HuH-7 (cell line): Measurements from ENCODE around the gene ZDHHC14.

Source experiments
- DNase-seq: peaks from one replicate; pipeline ENCODE4 v3.0.0; 2011; ENCODE audit warnings: low spot score

Gene ZDHHC14

DNA sequence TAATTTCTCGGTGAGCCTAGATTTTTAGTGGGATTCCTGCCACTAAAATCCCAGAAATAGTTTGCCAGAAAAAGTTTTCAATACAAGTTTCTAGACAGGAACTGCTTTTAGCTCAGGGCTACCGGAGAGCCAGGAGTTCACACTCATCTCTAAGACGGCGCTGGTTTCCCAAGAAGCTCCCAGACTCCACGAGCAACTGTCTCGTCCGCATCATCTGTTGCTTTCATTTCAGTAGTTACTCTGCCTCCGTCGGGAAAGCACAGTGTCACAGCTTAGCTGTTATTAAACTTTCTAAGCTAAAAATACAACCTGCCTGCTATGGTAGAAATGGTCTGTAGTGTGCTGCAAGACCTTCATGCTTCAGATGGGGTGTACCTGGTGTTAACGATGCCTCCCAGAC is 244.8 kb downstream of the ZDHHC14 start:
- no peak for DNase-seq

DNA sequence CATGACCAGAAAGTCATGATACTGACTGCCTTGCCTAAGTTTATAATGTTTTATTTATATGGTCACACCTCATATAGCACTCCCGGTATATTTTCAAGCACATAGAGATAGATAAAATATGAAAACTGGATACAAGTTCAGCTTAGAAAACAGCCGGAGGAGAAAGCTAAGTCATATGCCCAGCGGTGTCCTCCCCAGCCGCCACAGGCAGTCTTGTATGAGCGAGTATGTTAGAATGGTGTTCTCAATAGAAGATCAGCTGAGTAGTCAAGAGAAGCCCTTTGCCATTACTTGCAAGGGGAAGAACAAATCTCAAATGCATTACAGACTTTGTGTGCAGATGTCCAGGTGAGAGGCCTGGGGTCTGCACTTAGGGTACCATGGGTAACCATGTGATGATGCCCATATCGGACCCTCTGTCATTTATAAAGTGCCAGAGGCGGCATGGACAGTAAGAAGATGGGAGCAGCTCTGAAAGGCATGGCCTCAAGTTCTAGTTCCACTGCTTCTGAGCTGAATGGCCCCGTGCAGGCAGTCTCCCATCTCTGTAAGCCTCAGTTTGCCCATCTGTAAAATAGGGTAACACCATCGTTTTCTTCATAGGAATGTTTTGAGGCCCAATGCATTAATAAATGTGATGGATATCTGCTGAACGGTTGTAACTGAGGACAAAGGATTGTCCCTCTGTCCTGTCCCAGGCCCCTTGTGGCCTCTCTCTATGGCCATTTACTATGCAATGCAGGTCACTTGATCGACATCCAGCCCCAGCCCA is 246.4 kb downstream of the ZDHHC14 start:
- no peak for DNase-seq

DNA sequence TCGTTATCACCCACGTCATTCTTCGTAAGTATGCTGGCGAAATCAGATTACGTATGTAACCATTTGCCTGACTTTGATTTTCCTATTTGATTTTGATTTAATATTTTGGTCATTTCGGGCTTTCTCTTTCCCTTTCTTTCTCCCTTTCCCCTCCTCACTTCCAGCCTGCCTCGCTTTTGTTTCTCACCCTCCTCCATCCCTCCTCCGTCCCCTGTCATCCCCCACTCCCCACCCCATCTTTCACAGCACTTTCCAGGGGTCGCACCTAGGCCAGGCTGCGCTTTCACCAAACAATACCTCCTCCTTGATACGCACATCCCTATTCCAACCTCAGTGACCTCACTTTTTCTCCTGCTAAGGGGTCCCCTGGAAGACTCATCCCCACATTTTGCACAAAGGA is 247.5 kb downstream of the ZDHHC14 start:
- no peak for DNase-seq

DNA sequence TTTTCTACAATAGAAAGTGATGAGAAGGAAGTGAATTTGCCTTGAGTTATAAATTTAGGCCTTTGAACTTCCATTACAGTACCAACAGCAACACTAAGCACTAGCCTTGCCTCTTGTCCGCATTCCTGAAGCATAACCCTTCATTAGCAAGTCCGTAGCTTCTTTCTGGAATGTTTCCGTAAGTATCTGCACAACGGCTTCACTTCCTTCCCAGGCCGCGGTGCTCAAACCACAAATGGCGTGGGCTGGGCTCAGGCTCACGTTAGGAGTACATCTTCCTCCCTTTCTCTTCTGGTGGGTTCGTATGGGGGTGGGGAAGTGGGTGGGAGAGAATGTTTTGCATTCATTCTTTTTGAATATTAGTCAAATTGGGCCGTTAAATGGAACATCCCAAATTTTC is 248.2 kb downstream of the ZDHHC14 start:
- DNase-seq: no peak

DNA sequence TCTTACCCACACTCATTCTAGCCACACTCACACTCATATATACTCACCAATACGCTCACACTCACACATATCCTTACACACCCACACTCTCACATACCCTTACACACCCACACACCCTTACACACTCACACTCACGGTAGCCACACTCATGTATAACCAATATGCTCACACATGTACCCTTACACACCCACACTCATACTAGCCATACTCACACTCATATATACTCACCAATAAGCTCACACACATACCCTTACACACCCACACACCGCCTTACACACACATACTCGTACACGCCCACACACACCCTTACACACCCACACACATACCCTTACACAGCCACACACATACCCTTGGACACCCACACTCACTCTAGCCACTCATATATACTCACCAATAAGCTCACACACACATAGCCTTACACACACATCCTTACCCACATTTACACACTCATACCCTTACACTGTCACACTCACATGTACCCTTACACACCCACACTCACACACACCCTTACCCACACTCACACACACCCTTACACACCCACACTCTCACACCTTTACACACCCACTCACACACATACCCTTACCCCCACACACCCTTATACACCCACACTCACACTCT is 249.6 kb downstream of the ZDHHC14 start:
- DNase-seq: no peak

DNA sequence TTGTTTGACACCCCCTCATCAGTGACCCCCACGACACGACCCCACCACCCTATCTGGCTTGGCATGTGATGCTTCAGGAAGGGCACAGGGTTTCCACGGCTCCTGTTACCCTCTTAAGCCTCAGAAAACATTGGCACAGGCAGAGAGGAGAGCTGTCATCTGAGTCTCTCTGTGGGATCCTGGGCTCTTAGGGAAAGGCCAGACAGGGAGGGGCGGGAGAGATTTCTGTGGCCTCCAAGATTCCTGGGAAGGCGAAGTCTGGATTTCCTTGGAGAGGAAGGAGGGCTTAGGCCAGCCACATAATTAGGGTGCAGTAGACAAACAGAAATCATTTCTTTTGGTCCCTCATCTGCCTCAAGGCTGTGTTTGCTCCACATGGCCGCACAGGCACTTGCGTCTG is 250.4 kb downstream of the ZDHHC14 start:
- DNase-seq: no peak

DNA sequence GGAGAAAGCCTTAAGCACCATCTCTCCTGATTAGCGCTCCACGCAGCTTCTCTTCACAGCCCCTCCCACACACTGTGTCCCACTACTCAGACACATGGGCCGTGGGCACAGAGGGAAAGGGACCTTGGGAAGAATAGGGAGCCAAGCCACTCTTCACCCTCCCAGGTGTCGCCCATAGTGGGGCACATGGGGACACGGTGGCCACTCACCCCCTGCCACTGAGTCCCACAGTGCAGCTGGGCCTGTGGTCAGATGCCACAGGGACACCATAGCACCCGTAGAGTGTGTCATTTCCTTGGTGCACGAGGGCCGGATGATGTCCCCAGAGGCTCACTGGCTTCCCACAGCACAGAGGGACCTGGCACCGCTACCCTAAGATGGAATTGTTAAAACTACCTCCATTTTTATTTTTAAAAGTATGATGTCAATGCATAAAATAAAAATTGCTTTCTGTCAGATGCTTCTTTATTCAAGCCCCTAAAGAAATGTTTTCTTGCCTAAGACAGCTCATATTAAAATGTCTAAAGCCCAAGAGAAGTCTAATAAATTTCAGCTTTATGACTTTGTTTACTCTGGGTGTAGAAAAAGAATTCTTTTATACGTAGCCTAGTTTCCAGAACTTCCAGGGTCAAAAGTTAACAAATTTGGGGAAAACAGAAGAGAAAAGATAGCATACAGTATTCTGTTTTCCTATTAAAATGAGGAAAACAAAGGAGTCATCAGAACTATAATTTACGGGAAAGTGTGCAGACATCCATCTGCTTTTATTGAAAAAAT is 251.0 kb downstream of the ZDHHC14 start:
- DNase-seq: no peak

DNA sequence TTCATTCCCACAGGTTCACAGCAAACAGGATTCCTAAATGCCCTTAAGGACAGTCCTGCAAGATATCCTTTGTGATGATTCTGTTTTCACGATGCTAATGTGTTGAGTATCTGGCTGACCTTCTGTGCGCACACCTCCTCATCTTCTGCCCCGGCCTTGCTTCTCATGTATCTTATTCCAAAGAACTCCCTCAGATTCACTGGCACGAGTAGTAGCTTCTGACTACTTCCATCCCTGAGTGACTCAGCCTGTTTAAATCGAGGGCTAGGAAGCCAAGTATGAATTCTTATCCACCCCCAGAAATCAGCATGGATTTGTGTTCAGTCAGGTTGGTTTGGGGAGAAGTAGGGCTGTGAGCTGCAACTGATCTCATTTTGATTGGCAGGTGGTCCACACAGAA is 251.8 kb downstream of the ZDHHC14 start:
- DNase-seq: no peak

DNA sequence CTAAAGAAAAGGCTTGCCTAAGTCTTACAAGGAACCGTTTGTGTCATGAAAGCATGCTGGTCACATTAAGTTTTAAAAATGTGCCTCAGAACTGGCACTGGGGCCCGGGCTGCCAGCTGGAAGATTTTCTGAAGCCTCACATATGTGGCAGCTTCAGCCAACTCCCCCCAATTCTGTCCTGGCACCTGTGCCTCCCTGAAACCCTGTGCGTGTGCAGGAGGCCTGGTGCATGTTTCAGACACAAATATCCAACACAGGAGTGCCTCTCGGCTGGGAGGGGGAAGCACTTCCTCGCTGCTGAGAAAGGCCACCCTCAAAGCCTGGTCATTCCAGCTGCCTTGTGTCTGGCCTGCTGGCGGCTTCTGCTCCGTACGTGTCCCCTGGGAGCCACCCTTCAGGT is 253.6 kb downstream of the ZDHHC14 start:
- DNase-seq: no peak

DNA sequence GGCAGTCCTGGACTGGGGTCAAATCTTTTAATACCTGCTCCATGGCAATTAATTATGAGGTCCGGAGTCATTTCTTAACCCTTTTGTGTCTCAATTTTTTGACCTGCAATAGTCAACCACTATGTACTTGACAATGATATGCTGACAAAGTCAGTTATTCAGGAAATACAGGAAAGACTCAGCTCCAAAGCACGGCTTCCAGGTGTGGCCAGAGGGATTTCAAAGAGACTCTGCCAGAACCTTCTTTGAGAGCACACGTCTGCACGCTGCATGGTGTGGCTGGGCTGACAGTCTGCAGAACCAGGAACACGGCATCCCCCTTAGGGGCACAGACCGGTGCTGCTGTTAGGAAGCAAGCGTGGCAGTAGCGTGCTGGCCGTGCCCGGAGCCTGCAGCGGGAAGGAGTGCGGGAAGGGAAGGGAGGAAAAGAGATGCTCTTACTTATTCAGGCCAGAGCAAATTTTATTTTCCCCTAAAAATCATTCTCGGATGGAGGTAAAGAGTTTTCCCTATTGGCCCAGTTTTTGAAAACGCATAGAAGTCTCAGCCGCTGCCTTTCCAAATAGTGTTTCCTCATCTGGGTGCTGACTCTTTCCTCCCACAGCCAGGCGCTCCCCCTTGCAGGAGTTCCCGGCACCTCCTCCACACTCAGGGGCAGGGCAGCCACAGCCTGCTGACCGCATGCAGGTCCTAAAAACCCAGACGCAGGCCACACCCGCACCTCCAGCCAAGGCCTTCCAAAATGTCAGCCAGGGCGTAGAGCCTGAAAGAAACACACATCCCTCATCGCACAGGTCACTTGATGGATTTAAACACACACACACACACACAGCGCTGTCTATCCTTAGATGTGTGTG is 254.6 kb downstream of the ZDHHC14 start:
- no peak for DNase-seq

DNA sequence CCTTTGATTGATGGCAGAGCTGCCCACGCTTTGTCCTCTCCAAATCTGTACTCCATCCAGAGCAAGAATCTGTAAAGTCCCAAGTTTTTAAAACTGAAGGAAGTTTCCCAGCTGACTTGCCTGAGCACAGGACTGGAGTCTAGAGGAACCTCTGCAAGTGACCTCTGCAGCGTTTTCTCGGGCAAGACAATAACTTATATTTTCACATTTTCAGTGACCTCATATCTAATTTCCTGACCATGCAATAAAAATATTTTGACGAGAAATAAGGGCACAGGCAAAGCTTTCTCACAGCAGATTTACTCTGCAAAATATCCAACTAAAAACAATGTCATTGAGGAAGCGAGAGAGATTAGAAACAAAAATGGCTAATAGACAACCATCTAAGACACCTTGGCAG is 256.5 kb downstream of the ZDHHC14 start:
- no peak for DNase-seq

DNA sequence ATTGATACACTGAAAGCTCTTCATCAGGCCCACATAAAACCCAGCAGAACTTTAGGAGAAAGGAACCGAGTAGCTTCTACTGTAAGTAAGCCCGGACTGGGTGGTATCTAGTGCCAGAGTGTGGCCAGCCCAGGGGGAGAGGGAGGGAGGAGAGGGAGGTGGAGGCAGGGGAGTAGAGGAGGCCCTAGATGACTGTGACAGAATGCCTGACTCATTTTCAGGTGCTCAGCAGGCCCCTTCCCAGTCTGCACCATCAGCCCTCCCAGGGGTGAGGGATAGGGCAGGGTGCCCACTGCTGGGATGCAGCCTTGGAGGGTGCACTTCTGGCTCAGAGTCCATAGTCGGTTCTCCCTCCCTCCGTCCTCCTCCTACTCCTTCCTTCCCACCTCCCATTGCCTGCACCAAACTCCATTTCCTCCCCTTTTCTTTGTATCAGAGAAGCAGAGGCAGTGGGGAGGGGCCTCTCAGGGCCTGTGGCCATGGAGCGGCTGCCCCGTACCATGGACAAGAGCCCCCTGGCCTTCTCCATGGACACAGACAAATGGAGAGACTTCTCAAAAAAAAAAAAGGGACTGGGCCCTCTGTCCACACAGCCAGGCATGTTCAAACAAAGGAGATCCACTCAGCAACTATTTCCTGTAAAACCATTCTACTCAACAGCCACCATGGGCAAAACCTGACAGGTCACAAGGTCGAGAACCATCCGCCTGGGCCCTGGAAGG is 257.1 kb downstream of the ZDHHC14 start:
- no peak for DNase-seq

DNA sequence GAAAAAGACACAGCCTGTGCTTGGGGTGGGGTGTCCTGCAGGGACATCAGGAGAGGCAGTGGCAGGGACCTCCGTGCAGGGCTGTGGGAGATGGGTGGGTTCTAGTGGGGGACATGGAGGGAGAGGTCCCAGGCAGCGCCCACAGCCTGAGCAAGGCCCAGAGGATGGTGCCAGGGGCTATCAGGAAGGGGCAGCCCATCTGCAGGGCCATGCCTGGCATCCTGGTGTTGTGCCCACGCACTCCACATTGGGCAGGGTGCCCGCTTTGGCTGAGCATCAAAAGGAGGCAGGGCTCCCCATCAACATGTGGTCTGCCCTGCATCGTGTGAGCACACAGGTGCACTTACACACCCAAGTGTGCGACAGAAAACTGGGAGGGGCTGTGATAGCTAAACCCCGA is 257.8 kb downstream of the ZDHHC14 start:
- DNase-seq: no peak

DNA sequence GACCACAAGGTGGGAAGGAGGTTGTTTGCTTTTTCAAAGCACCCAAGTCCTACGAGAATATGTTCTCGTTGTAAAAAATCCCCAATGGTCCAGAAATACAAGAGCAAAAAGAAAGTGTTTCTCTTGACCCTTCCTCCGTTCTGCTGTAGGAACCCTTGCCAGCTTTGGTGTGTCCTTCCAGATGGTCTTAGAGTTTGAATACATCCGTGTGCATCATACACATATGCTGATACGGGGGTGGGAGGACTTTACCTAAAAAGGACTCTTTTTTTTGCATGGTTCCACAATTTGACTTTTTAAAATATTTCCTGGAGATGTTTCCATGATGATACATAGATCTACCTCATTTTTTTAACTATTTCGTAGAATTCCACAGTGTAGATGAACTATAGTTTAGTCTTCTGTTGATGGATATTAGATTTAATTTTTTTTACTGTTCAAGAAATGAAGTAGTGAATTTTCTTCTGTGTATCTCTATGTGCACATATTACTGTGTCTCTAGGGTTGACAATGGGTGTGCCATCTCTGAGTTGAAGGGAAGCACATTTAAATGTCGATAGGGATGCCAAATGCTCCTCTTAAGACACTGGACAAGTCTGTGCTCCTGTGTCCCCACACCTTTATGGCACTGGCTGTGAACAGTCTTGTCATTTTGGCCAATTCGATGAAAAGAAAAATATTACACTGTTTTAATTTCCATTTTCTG is 259.9 kb downstream of the ZDHHC14 start:
- DNase-seq: no peak

DNA sequence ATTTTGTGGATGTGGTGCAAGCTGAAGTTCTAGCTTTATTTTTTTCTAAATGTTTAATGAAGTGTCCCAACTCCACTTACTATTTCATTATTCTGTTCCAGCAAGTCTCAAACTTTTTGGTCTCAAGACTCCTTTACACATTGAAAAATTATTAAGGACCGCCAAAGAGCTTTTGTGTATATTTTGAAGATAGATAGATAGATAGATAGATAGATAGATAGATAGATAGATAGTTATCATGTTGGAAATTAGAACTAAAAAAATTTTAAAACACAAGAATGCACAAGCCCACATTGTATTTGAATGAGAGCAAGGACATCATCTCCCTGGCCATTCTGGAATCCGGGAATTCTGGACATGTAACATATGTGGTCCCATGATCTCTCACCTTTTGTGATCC is 260.8 kb downstream of the ZDHHC14 start:
- no peak for DNase-seq

DNA sequence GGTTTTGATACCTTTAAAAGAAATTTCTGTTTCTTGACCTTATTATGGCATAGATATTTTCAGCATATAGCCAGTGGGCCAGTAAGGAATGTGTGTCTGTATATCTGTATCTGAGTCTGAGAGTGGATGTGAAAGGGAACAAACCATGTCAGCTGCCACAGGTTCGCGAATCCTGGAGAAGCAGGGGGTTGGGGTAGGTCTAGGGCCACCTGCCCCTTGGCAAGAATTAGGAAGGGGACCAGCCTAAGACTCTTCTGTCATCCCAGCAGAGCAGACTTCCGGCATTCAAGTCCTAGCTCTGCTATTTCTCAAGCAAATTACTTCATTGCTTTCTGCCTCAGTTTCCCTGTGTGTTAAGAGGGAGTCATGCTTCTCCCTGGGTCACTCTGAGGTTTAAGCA is 261.7 kb downstream of the ZDHHC14 start:
- no peak for DNase-seq

DNA sequence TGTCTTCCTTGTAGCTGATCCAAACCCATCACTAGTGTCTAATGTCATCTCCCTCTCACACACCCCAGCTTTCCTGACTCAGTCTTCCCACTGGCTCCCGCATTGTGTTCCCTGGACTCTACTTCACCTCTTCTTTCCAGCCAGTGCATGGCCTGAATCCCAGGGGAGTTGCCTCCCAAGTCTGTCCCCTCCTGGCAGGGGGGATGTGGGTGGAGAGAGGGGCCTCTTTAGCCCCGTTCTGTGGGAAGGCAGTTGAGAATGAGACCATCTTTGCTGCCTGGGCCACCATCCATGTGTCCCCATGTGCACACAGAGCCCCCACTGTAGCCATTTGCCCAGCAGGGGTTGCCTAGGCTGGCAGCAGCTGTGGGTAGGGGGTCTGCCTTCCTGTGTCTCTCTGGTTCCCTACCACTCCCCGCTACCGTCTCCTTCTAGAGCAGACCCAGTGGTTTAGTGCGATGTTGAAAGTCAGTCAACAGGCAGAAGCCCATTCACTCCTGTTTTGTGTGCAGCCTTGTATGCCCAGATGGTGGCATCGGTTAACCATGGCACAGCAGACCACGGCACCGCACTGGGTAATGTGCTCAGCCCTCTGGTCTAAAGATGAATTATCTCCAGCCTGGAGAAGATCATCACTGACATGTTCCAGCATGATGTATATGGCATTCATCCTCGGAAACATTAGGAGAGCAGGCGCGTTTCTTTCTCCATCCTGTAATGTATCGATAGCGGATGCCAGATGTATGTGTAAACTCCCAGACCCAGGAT is 263.2 kb downstream of the ZDHHC14 start:
- no peak for DNase-seq

DNA sequence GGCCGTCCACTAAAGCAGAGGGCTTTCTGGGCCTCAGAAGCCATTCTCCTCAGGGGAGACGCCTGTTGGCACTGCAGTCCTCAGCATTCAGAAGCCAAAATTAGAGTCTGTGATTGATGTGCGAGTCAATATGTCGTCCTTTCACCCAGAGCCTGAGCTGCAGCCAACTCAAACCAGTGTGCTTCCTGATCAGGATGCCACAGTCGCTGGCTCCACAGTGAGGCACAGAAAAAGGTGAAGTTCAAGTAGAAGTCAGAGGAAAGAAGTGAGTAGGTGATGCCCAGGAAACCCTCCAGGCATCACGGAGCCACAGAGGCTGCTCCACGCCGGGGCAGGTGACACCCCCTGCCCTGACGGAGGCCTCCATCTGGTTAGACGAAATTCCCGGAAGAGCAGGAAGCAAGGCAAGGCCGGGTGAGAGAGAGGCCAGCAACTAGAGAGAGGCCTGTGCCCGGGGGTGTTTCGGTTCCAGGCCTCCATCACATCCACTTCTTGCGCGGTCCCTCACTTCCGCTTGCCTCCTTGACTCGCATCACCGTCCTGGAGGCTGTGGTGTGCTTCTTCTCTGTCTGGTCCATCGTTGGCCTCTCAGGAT is 264.3 kb downstream of the ZDHHC14 start:
- DNase-seq: no peak

DNA sequence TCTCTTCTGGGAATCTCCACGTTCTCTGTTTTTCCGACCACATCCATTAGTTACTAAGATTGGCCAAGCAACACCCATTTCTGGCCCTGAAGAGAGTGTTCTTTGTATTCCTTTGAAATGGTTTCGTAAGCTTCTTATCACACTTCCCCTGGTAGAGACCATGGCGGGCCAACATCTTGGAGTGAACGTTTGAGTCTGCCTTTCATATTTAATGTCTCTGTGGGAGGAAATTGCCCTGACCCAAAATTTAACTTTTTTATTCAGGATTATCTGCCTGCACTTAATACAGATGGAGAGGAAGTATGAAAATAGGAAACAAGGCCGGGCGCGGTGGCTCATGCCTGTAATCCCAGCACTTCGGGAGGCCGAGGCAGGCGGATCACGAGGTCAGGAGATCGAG is 265.0 kb downstream of the ZDHHC14 start:
- no peak for DNase-seq
